Measurements from ENCODE around the gene CEND1. TPM values are rescaled to one million over a fixed set of nuclear protein-coding genes. Genes with fewer than 3 reads are reported as not detected.
"Not testable (repeated sequence)": the region's sequence is repeated elsewhere in the genome, so short reads cannot be mapped to it uniquely, and the experiment has no call there.

CEND1 gene
- polyA plus RNA-seq, 3 donors, result 0.04 to 0.09 TPM; not detected in 1

- 29 to 84% (median 59%) methylated on average over 2 of the region's 2 CpGs for WGBS, 3 donors
- H3K27ac ChIP-seq (ENCODE audit: low read depth, low read length), result no peak overlapping the region
Measured at GRCh38 chr11:749731-750130, 40.2 kb downstream of the CEND1 start.

- H3K27ac ChIP-seq (ENCODE audit: low read depth, low read length), result no peak overlapping the region
- WGBS, 3 donors, result 3 to 9% (median 8%) methylated on average over 18 of the region's 18 CpGs
Measured at GRCh38 chr11:748007-748359, 41.9 kb downstream of the CEND1 start.

DNA sequence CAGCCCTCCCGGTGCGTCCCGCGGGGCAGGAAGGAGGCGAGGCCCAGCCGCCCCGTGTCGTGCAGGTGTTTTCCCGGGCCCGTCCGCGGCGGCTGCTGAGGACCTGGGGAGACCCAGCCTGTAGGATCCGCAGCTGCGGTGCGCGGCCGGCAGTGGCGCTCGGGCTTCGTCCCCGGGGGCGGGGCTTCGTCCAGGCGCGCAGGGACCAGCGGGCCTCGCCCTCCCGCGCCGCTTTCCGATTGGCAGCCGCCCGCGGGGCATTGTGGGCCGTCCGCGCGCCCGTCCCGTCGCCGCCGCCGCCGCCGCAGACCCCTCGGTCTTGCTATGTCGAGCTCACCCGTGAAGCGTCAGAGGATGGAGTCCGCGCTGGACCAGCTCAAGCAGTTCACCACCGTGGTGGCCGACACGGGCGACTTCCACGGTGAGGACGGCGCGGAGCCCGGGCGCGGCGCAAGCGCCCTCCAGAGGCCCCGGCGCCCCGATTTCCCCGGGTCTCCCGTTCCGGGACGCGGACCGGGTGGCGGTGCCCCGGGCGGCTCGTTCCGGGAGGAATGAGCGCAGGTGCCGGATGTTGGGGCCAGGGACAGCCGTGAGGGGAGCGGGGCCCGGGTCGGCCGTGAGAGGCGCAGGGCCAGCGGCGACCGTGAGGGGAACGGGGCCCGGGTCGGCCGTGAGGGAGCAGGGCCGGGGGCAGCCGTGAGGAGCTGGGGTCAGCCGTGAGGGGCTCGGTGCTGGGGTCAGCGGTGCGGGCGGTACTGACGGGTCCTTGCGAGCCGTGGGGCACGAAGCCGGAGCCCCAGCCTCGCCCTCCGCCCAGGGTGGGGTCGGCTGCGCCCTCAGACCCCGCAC lies 42.5 kb downstream of the CEND1 start, which contains the start of gene TALDO1:
Gene TALDO1 (plus strand): TSS at position 307 of the 849 bp plus-strand sequence. CDS start 18 bp downstream, at position 325.
- H3K27ac ChIP-seq (ENCODE audit: low read depth, low read length), result peak within 1 kb of the TSS; percentile 69
- WGBS, 3 donors, result 0% methylated on average over 83 to 112 of the region's 112 CpGs

GRCh38 chr11:746289-747157 lies 43.4 kb downstream of the CEND1 start:
- 22 to 23% (median 23%) methylated on average over 46 of the region's 46 CpGs for whole genome bisulfite sequencing, 3 donors
- H3K27ac ChIP-seq (ENCODE audit: low read depth, low read length), result no peak overlapping the region

DNA sequence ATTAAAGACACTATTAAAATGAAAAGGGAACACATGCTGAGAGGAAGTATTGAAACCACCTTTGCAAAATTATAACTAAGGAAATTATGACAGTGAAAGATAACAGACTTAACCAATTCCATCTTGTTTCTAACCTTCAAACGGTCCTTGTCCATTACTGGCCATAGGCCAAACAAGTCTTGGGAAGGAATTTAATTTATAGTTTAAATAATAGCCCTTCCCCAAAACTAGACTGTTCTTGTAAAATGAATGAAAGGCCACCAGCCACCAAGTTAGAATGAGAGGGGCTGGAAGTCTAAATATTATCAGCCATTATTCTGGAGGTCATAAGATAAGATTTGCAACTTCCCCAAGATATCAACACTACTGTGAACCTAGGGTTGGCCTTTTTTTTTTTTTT lies 44.5 kb downstream of the CEND1 start:
- 20 to 27% (median 21%) methylated on average over 1 of the region's 1 CpG for WGBS, 3 donors
- H3K27ac ChIP-seq (ENCODE audit: low read depth, low read length), result no peak overlapping the region

GRCh38 chr11:742571-743201 lies 47.2 kb downstream of the CEND1 start:
- H3K27ac ChIP-seq (ENCODE audit: low read depth, low read length), result no peak overlapping the region
- 84 to 99% (median 95%) methylated on average over 4 of the region's 4 CpGs for WGBS, 3 donors

DNA sequence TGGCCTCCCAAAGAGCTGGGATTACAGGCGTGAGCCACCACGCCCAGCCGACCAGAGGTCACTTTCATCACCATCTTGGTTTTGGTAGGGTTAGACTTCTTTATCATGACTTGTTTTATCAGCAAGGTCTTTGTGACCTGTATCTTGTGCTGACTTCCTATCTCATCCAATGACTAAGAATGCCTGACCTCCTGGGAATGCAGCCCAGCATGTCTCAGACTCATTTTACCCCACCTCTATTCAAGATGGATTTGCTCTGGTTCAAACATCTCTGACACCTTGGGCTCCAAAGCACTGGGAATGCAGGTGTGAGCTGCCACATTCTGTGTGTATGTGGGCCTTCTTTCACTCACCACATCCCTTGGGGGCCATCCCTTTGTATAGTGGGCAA lies 47.7 kb downstream of the CEND1 start:
- H3K27ac ChIP-seq (ENCODE audit: low read depth, low read length), result no peak overlapping the region
- WGBS, 3 donors, result 90 to 93% (median 92%) methylated on average over 3 of the region's 3 CpGs

DNA sequence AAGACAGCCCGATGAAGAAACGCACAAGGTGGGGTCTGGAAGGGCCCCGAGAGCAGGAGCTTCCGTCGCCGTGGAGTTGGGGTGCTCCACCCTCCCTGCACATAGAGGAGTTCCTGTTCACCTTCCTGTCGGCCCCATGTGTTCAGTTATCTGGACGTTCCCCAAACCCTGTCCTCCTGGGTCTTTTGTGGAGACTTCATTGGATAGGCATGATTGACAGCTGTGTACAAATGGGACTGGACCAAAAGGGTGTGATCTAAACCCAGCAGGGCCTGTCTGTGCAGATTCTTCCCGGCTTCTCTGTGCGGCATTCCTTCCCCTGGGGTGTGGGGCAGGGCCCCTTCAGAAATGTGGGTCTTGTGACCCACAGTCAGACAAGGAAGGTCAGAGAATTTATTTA lies 52.0 kb downstream of the CEND1 start:
- not testable (repeated sequence) for H3K27ac ChIP-seq (ENCODE audit: low read depth, low read length)
- 27 to 54% (median 38%) methylated on average over 10 of the region's 10 CpGs for WGBS, 3 donors

GRCh38 chr11:737366-737765 lies 52.5 kb downstream of the CEND1 start:
- 23 to 48% (median 29%) methylated on average over 11 of the region's 11 CpGs for WGBS, 3 donors
- H3K27ac ChIP-seq (ENCODE audit: low read depth, low read length), result no peak overlapping the region

Other genes with a start within 250 kb of the CEND1 start
- 1 to 10 TPM; 1.2 to 5.2 (median 1.9) TPM for gene LMNTD2, start 229.4 kb downstream of the CEND1 start, polyA plus RNA-seq
- 10 to 100 TPM in 2 of 3 donors, 1 to 10 TPM in 1; 6.1 to 43.9 (median 11.4) TPM for gene RASSF7, start 229.1 kb downstream of the CEND1 start, polyA plus RNA-seq
- gene PHRF1, start 213.6 kb downstream of the CEND1 start, polyA plus RNA-seq, result 10 to 100 TPM in 2 of 3 donors, 1 to 10 TPM in 1; 8.9 to 19.8 (median 16.0) TPM
- 10 to 100 TPM; 20.7 to 49.3 (median 22.1) TPM for gene IRF7, start 174.1 kb downstream of the CEND1 start, polyA plus RNA-seq
- gene CDHR5, start 165.1 kb downstream of the CEND1 start, polyA plus RNA-seq, result under 1 TPM in 2 of 3 donors, not detected in 1; 0.39 to 0.74 TPM
- gene SCT, start 162.9 kb downstream of the CEND1 start, polyA plus RNA-seq, result not detected
- under 1 TPM in 2 of 3 donors, not detected in 1; 0.16 to 0.18 TPM for gene DRD4, start 152.8 kb downstream of the CEND1 start, polyA plus RNA-seq
- 10 to 100 TPM; 18.3 to 28.0 (median 18.8) TPM for gene DEAF1, start 94.9 kb downstream of the CEND1 start, polyA plus RNA-seq
- 10 to 100 TPM; 18.6 to 27.0 (median 19.8) TPM for gene TMEM80, start 94.3 kb downstream of the CEND1 start, polyA plus RNA-seq
- gene EPS8L2, start 83.9 kb downstream of the CEND1 start, polyA plus RNA-seq, result 10 to 100 TPM; 11.2 to 54.5 (median 29.2) TPM
- gene TALDO1, start 42.6 kb downstream of the CEND1 start, polyA plus RNA-seq, result 100 to 1,000 TPM in 2 of 3 donors, 10 to 100 TPM in 1; 99.7 to 306 (median 185) TPM
- 10 to 100 TPM; 15.4 to 33.4 (median 32.5) TPM for gene GATD1, start 12.6 kb downstream of the CEND1 start, polyA plus RNA-seq
- gene SLC25A22, start 8.2 kb upstream of the CEND1 start, polyA plus RNA-seq, result 10 to 100 TPM; 11.1 to 53.6 (median 40.1) TPM
- gene PIDD1, start 15.1 kb upstream of the CEND1 start, polyA plus RNA-seq, result 10 to 100 TPM in 2 of 3 donors, 1 to 10 TPM in 1; 9.2 to 16.5 (median 12.4) TPM
- gene RPLP2, start 19.9 kb upstream of the CEND1 start, polyA plus RNA-seq, result 1,000 to 10,000 TPM; 1,158 to 3,822 (median 2,898) TPM
- gene PNPLA2, start 28.8 kb upstream of the CEND1 start, polyA plus RNA-seq, result 1,000 to 10,000 TPM in 1 of 3 donors, 100 to 1,000 TPM in 2; 309 to 2,521 (median 389) TPM
- 100 to 1,000 TPM in 1 of 3 donors, 10 to 100 TPM in 2; 36.7 to 174 (median 50.7) TPM for gene CRACR2B, start 37.8 kb upstream of the CEND1 start, polyA plus RNA-seq
- 100 to 1,000 TPM; 495 to 757 (median 531) TPM for gene CD151, start 42.9 kb upstream of the CEND1 start, polyA plus RNA-seq
- gene POLR2L, start 52.4 kb upstream of the CEND1 start, polyA plus RNA-seq, result 100 to 1,000 TPM; 126 to 454 (median 290) TPM
- 100 to 1,000 TPM in 2 of 3 donors, 10 to 100 TPM in 1; 34.1 to 122 (median 115) TPM for gene TSPAN4, start 52.8 kb upstream of the CEND1 start, polyA plus RNA-seq
- 10 to 100 TPM; 45.3 to 62.6 (median 51.9) TPM for gene CHID1, start 120.7 kb upstream of the CEND1 start, polyA plus RNA-seq
- gene AP2A2, start 135.8 kb upstream of the CEND1 start, polyA plus RNA-seq, result 10 to 100 TPM; 32.0 to 57.4 (median 37.3) TPM
- 10 to 100 TPM in 1 of 3 donors, 1 to 10 TPM in 1, not detected in 1; 6.2 to 10.6 TPM for gene MUC6, start 246.6 kb upstream of the CEND1 start, polyA plus RNA-seq